Gastroesophageal sphincter (tissue), 4 donors: ENCODE results near the gene HUS1B. TPM values are rescaled to one million over a fixed set of nuclear protein-coding genes. Genes with fewer than 3 reads are reported as not detected.

Experiments used
- ATAC-seq: fragments of 150-250 bp; one replicate; pipeline ENCODE4 v1.9.1; 2016; ENCODE audit warnings: mild to moderate bottlenecking, moderate library complexity
- H3K27ac ChIP-seq, 4 donors: fragments of 200-600 bp; sonication (generic) in 3 of 4; 1 replicate in 3 of 4; 2 replicates in 1 of 4; pipeline ENCODE4 v1.5.1; 2016 to 2019
- H3K27me3 ChIP-seq: fragments of 200-600 bp; sonication (generic); one replicate; pipeline ENCODE4 v1.5.1; 2019
- H3K36me3 ChIP-seq, 2 donors: fragments of 200-600 bp; sonication (generic); one replicate each; pipeline ENCODE4 v1.5.1; 2019; ENCODE audit warnings: control low read depth in 1 of 2
- H3K4me1 ChIP-seq, 3 donors: fragments of 200-600 bp; sonication (generic); 1 replicate in 2 of 3; 2 replicates in 1 of 3; pipeline ENCODE4 v1.5.1; 2016 to 2019; ENCODE audit warnings: control low read depth in 2 of 3
- H3K4me3 ChIP-seq, 2 donors: fragments of 200-600 bp; sonication (generic); one replicate each; pipeline ENCODE4 v1.5.1; 2019; ENCODE audit warnings: mild to moderate bottlenecking in 1 of 2, moderate library complexity in 1 of 2
- H3K9me3 ChIP-seq, 3 donors: fragments of 200-600 bp; sonication (generic); one replicate each; pipeline ENCODE4 v1.5.1; 2017 to 2019; ENCODE audit warnings: control low read depth in 2 of 3
- EP300 ChIP-seq: sonication (generic); formaldehyde crosslinking; IDR thresholded peaks from one replicate; pipeline ENCODE4 v1.6.1; 2017; ENCODE audit warnings: antibody characterized with exemption, mild to moderate bottlenecking
- POLR2A ChIP-seq, 2 donors: fragments of 450-650 bp; IDR thresholded peaks; one replicate each; pipeline ENCODE4 v1.6.1; 2017; ENCODE audit warnings: antibody characterized with exemption in 2 of 2, mild to moderate bottlenecking in 2 of 2, moderate library complexity in 1 of 2
- POLR2AphosphoS5 ChIP-seq: sonication (generic); formaldehyde crosslinking; IDR thresholded peaks from one replicate; pipeline ENCODE4 v1.6.1; 2017; ENCODE audit warnings: antibody characterized with exemption
- WGBS, 2 donors: methylation state at CpG; one replicate each; pipeline ENCODE4 v1.1.5; 2018; ENCODE audit warnings: low coverage in 1 of 2; 5-methylcytosine and 5-hydroxymethylcytosine counted together
- total RNA-seq, 4 donors: library from RNA; depleted of rRNA; stranded (reverse); fragments of >200 nt; gene quantifications; one replicate each; pipeline ENCODE4 v1.1.0, GENCODE V29; 2016
- TF ChIP-seq, protein P1 (sequence below), 4 experiments: fragments of 200-600 bp in 2 of 4; fragments of 450-650 bp in 2 of 4; sonication (generic) in 1 of 4; IDR thresholded peaks; one replicate each; pipeline ENCODE4 v1.5.1; 2017 to 2019; ENCODE audit warnings: antibody characterized with exemption in 4 of 4, mild to moderate bottlenecking in 2 of 4, moderate library complexity in 2 of 4

The HUS1B gene
- total RNA-seq, 4 donors from 2014 or later, result 0.77 to 2.3 (median 2.0) TPM; not detected in 1

DNA sequence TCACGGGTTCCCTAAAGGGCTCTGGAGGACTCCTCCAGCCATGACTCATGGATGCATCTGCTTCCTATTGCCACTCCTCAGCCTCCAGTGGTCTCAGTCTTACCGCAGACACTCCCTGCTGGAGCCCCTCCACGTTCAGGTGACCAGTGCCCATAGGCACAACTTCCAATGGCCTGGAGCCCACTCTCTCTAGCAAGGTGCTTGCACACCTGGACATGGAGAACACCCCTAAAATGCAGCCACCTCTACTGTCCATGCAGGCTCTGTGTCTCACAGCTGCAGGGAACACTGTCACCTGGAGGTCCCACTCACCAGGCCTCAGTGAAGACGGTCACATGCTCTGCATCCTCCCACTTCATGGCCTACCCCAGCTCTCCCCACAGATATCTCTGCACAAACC is 36.0 kb downstream of the HUS1B start:
- Histone ChIP-seq H3K9me3 (no peaks in the 10 kb centered on the region), H3K4me3 (no peak overlapping the region), H3K27ac (peak overlapping the region in 1 of 4 donors; percentile 79), H3K4me1 (peaks cover 0 to 22% (median 0%) of the 10 kb centered on the region in 3 donors), H3K36me3 (peaks cover 0 to 44% of the 10 kb centered on the region in 2 donors), H3K27me3 (no peaks in the 10 kb centered on the region)
- WGBS, 2 donors, result 92% methylated on average over 2 of the region's 4 CpGs; no CpG with 5 or more reads in 1 of the 2 donors
- TF ChIP-seq POLR2AphosphoS5 (no peak), EP300 (no peak), POLR2A (IDR thresholded peaks at IDR 0.05) (no peak)
- TF ChIP-seq, protein P1, sequence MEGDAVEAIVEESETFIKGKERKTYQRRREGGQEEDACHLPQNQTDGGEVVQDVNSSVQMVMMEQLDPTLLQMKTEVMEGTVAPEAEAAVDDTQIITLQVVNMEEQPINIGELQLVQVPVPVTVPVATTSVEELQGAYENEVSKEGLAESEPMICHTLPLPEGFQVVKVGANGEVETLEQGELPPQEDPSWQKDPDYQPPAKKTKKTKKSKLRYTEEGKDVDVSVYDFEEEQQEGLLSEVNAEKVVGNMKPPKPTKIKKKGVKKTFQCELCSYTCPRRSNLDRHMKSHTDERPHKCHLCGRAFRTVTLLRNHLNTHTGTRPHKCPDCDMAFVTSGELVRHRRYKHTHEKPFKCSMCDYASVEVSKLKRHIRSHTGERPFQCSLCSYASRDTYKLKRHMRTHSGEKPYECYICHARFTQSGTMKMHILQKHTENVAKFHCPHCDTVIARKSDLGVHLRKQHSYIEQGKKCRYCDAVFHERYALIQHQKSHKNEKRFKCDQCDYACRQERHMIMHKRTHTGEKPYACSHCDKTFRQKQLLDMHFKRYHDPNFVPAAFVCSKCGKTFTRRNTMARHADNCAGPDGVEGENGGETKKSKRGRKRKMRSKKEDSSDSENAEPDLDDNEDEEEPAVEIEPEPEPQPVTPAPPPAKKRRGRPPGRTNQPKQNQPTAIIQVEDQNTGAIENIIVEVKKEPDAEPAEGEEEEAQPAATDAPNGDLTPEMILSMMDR (IDR thresholded peaks at IDR 0.05), result no peak
- ATAC-seq, result no peak

DNA sequence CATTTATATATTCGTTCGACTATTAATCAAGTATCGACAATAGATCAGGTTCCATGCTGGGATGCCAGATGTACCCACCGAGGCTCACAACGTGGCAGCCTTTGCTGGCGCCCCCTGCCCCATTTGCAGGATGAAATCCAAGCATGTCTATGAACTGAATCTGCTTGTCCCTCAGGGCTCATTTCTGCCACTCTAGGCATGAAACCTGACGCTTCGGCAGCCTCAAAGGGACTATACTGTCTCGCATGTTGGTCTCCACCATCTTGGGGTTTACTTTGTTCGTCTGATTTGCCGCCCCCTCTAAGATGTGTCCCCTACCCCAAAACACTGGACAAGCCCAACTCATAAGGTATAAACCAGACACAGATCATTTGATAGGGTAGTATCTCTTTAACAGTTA is 36.7 kb downstream of the HUS1B start:
- no peak overlapping the region for H3K27ac ChIP-seq
- no peak overlapping the region for H3K4me3 ChIP-seq
- no peaks in the 10 kb centered on the region for H3K9me3 ChIP-seq
- peaks cover 0 to 52% of the 10 kb centered on the region in 2 donors for H3K36me3 ChIP-seq
- ATAC-seq, result no peak
- H3K27me3 ChIP-seq, result no peaks in the 10 kb centered on the region
- TF ChIP-seq POLR2A (IDR thresholded peaks at IDR 0.05), result no peak
- no peak for TF ChIP-seq POLR2AphosphoS5
- TF ChIP-seq EP300, result no peak
- TF ChIP-seq, protein P1 (IDR thresholded peaks at IDR 0.05), result no peak
- H3K4me1 ChIP-seq, result peaks cover 0 to 17% (median 0%) of the 10 kb centered on the region in 3 donors
- 91 to 97% methylated on average over 6 to 9 of the region's 11 CpGs for WGBS, 2 donors

DNA sequence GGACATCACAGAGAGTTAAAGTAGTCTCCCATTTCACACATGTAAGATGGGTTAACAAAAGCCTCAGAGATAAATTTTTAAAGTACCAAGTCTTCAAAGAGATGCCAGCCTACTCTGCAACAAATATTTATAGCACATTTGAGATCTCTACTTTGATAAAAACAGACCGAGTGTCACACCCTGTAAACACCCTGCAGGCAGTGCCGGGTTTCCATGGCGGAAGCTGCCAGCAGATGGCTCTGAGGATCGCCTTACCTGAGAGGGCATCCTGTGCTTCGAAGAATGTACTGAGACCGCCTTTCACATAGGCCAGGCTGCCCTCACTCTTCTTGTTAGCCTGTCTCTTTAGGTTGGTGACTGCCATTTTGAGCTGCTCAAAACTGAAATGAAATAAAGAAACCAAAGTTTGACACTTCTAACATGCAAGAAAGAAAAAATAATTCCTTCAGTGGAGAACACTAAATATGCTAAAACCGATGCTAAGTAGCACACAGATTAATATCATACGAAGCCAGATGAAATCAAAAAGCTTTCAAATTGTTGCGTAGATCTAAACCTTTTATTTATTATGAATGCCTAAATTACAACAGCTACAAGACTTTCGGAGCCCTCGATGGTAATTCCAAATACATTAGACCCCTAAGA is 39.3 kb downstream of the HUS1B start:
- TF ChIP-seq POLR2AphosphoS5 (no peak), EP300 (no peak), POLR2A (IDR thresholded peaks at IDR 0.05) (no peak)
- TF ChIP-seq, protein P1 (IDR thresholded peaks at IDR 0.05), result no peak
- H3K9me3 ChIP-seq, result no peaks in the 10 kb centered on the region
- H3K27ac ChIP-seq, result no peak overlapping the region
- H3K4me1 ChIP-seq, result peaks cover 0 to 11% (median 0%) of the 10 kb centered on the region in 3 donors
- no peak for ATAC-seq
- 88 to 96% methylated on average over 6 to 11 of the region's 11 CpGs for WGBS, 2 donors
- no peaks in the 10 kb centered on the region for H3K27me3 ChIP-seq
- H3K36me3 ChIP-seq, result peaks cover 0 to 63% of the 10 kb centered on the region in 2 donors
- no peak overlapping the region for H3K4me3 ChIP-seq

DNA sequence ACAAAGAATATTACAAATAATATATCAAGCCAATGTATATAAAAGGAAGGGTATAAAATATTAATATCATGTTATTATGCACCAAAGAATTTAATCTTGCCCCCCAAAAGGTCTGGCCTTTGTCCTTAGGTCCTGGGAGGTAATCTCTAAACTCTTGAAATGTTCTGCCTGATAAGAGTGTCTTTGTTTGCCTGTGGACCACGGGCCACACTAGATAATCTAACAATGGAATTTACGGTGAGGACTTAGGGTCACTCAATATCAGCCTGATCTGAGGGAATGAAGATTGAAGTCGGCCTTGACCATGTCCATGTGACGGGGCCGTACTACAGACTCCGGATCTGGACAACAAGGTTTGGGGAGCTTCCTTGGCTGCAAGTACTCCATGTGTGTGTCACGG is 42.9 kb downstream of the HUS1B start:
- WGBS, 2 donors, result 22% methylated on average over 1 of the region's 7 CpGs; no CpG with 5 or more reads in 1 of the 2 donors
- H3K27me3 ChIP-seq, result no peaks in the 10 kb centered on the region
- no peak for ATAC-seq
- H3K27ac ChIP-seq, result no peak overlapping the region
- peaks cover 0 to 52% of the 10 kb centered on the region in 2 donors for H3K36me3 ChIP-seq
- TF ChIP-seq POLR2A (IDR thresholded peaks at IDR 0.05), result no peak
- TF ChIP-seq EP300, result no peak
- TF ChIP-seq POLR2AphosphoS5, result no peak
- no peaks in the 10 kb centered on the region for H3K9me3 ChIP-seq
- no peak overlapping the region for H3K4me3 ChIP-seq
- H3K4me1 ChIP-seq, result peaks cover 0 to 6% (median 0%) of the 10 kb centered on the region in 3 donors

DNA sequence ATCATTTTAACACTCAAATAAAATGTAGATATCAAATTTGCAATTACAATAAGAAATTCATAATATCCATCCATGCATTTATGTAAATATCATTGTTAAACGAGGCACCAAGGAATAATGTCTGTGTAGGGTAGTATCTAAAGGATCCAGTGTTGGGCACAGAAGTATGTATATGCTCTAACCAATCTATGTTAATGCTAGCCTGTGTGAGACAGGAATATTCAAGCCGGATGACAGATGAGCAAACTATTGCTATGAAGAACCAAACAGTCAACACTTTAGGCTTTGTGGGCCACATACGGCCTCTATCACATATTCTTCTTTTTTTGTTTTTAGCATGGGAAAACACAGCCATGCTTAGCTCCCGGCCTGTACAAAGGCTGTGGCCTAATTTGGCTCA is 45.0 kb downstream of the HUS1B start:
- TF ChIP-seq, protein P1 (IDR thresholded peaks at IDR 0.05), result no peak
- TF ChIP-seq EP300, result no peak
- no peak for TF ChIP-seq POLR2AphosphoS5
- no peak for TF ChIP-seq POLR2A (IDR thresholded peaks at IDR 0.05)
- H3K9me3 ChIP-seq, result no peaks in the 10 kb centered on the region
- H3K4me3 ChIP-seq, result no peak overlapping the region
- H3K27ac ChIP-seq, result no peak overlapping the region
- 49 to 59% methylated on average over 4 of the region's 4 CpGs for WGBS, 2 donors
- peaks cover 0 to 6% (median 0%) of the 10 kb centered on the region in 3 donors for H3K4me1 ChIP-seq
- H3K27me3 ChIP-seq, result no peaks in the 10 kb centered on the region
- no peak for ATAC-seq
- peaks cover 0 to 47% of the 10 kb centered on the region in 2 donors for H3K36me3 ChIP-seq
